Embryonic facial prominence (tissue), 1 donor: ENCODE results near the gene FBXO24.
"Not testable (repeated sequence)": the region's sequence is repeated elsewhere in the genome, so short reads cannot be mapped to it uniquely, and the experiment has no call there.

Experiments used
- DNase-seq: peaks from one replicate; pipeline ENCODE4 v3.0.0-alpha.2; 2016; ENCODE audit errors: extremely low spot score

The FBXO24 gene

GRCh38 chr7:100586266-100587025 lies at the start of gene FBXO24:
Gene FBXO24, plus strand, starts transcription at chr7:100586328. Its CDS starts 298 bp downstream, at chr7:100586626.
- peak; percentile 100 for DNase-seq

GRCh38 chr7:100536695-100537094 lies 49.4 kb upstream of the FBXO24 start:
- DNase-seq: not testable (repeated sequence)

GRCh38 chr7:100538348-100538653 lies 47.8 kb upstream of the FBXO24 start:
- DNase-seq: no peak

- DNase-seq: peak; percentile 98
Measured at GRCh38 chr7:100538654-100539435, 47.3 kb upstream of the FBXO24 start, which contains the start of gene AGFG2. Gene AGFG2, plus strand, starts transcription at chr7:100539203. Its CDS starts 144 bp downstream, at chr7:100539347.

- no peak for DNase-seq
Measured at GRCh38 chr7:100539436-100540006, 46.6 kb upstream of the FBXO24 start.

GRCh38 chr7:100540073-100540723 lies 45.9 kb upstream of the FBXO24 start:
- no peak for DNase-seq

GRCh38 chr7:100541309-100541708 lies 44.8 kb upstream of the FBXO24 start:
- not testable (repeated sequence) for DNase-seq

GRCh38 chr7:100543586-100543985 lies 42.5 kb upstream of the FBXO24 start:
- no peak for DNase-seq

- DNase-seq: no peak
Measured at GRCh38 chr7:100544386-100544785, 41.7 kb upstream of the FBXO24 start.

GRCh38 chr7:100544967-100545359 lies 41.2 kb upstream of the FBXO24 start:
- no peak for DNase-seq

- DNase-seq: no peak
Measured at GRCh38 chr7:100545360-100546128, 40.6 kb upstream of the FBXO24 start.

- DNase-seq: no peak
Measured at GRCh38 chr7:100546129-100546925, 39.8 kb upstream of the FBXO24 start.

GRCh38 chr7:100546926-100547800 lies 39.0 kb upstream of the FBXO24 start:
- no peak for DNase-seq

GRCh38 chr7:100547872-100548271 lies 38.3 kb upstream of the FBXO24 start:
- no peak for DNase-seq

- not testable (repeated sequence) for DNase-seq
Measured at GRCh38 chr7:100548446-100548845, 37.7 kb upstream of the FBXO24 start.

GRCh38 chr7:100552532-100552931 lies 33.6 kb upstream of the FBXO24 start:
- DNase-seq: no peak

- DNase-seq: no peak
Measured at GRCh38 chr7:100553032-100553431, 33.1 kb upstream of the FBXO24 start.

GRCh38 chr7:100555701-100556100 lies 30.4 kb upstream of the FBXO24 start:
- DNase-seq: no peak

- DNase-seq: no peak
Measured at GRCh38 chr7:100556541-100556940, 29.6 kb upstream of the FBXO24 start.

GRCh38 chr7:100559127-100559526 lies 27.0 kb upstream of the FBXO24 start:
- no peak for DNase-seq
